Esophagus squamous epithelium (tissue), 5 donors: ENCODE data around the gene RARRES1. TPM values are rescaled to one million over a fixed set of nuclear protein-coding genes. Genes with fewer than 3 reads are reported as not detected.

ENCODE experiments used
- DNase-seq: peaks from one replicate; lab custom pipeline; 2025; lab: John Stamatoyannopoulos, UW
- H3K27ac ChIP-seq, 4 donors: fragments of 200-600 bp; sonication (generic); one replicate each; pipeline ENCODE4 v1.5.1; 2016 to 2019; ENCODE audit warnings: mild to moderate bottlenecking in 1 of 4
- H3K27me3 ChIP-seq, 4 donors: fragments of 200-600 bp; sonication (generic); 1 replicate in 3 of 4; 2 replicates in 1 of 4; pipeline versions ENCODE4 v1.5.1 to v1.6.0; 2017 to 2021; ENCODE audit warnings: antibody characterized with exemption in 1 of 4
- H3K36me3 ChIP-seq, 3 donors: fragments of 200-600 bp; sonication (generic); one replicate each; pipeline ENCODE4 v1.5.1; 2016 to 2019
- H3K4me1 ChIP-seq, 3 donors: fragments of 200-600 bp; sonication (generic); one replicate each; pipeline ENCODE4 v1.5.1; 2017 to 2019
- H3K4me3 ChIP-seq, 4 donors: fragments of 200-600 bp; sonication (generic); 1 replicate in 3 of 4; 2 replicates in 1 of 4; pipeline ENCODE4 v1.5.1; 2016 to 2019; ENCODE audit warnings: mild to moderate bottlenecking in 2 of 4, moderate library complexity in 1 of 4
- H3K9me3 ChIP-seq, 3 donors: fragments of 200-600 bp; sonication (generic); one replicate each; pipeline ENCODE4 v1.5.1; 2016 to 2019
- POLR2A ChIP-seq, 4 donors: fragments of 450-650 bp; IDR thresholded peaks; one replicate each; pipeline ENCODE4 v1.6.1; 2017; ENCODE audit warnings: antibody characterized with exemption in 4 of 4, mild to moderate bottlenecking in 4 of 4, moderate library complexity in 3 of 4
- WGBS, 2 donors: methylation state at CpG; one replicate each; pipeline ENCODE4 v1.1.5; 2018; 5-methylcytosine and 5-hydroxymethylcytosine counted together
- intact Hi-C: fragments of 100-400 bp; cut with DNase I; formaldehyde crosslinking; loops from one replicate; pipeline ENCODE4 v1.15.0; 2022
- total RNA-seq, 4 donors: library from RNA; depleted of rRNA; stranded (reverse); fragments of >200 nt; gene quantifications; one replicate each; pipeline ENCODE4 v1.1.0, GENCODE V29; 2016
- TF ChIP-seq, protein P1 (sequence below), 6 experiments: fragments of 450-650 bp in 4 of 6; fragments of 200-600 bp in 2 of 6; sonication (generic) in 2 of 6; IDR thresholded peaks; one replicate each; pipeline ENCODE4 v1.5.1; 2016 to 2019; ENCODE audit warnings: antibody characterized with exemption in 6 of 6, mild to moderate bottlenecking in 4 of 6, moderate library complexity in 4 of 6
- donor health status: DM: yes; HTN: yes; CAD: no.

Gene RARRES1
- total RNA-seq, result 10 to 100 TPM in 1 of 4 donors, 1 to 10 TPM in 3; 1.4 to 53.3 (median 6.4) TPM

GRCh38 chr3:158731938-158732855 lies at the start of gene RARRES1:
TSS of gene RARRES1 (minus strand) at chr3:158732457. CDS start at chr3:158732415, 42 bp downstream.
- Histone ChIP-seq H3K4me1 (peaks cover 18 to 49% (median 18%) of the 10 kb centered on the region in 3 donors), H3K36me3 (no peaks in the 10 kb centered on the region), H3K9me3 (no peaks in the 10 kb centered on the region), H3K27ac (peak within 1 kb of the TSS; percentile 62 to 89 (median 82)), H3K27me3 (no peaks in the 10 kb centered on the region), H3K4me3 (peak within 1 kb of the TSS; percentile 63 to 79 (median 76))
- DNase-seq, result no peak
- peak in 1 of 4 donors; percentile 13 for TF ChIP-seq POLR2A (IDR thresholded peaks at IDR 0.05)
- TF ChIP-seq, protein P1, sequence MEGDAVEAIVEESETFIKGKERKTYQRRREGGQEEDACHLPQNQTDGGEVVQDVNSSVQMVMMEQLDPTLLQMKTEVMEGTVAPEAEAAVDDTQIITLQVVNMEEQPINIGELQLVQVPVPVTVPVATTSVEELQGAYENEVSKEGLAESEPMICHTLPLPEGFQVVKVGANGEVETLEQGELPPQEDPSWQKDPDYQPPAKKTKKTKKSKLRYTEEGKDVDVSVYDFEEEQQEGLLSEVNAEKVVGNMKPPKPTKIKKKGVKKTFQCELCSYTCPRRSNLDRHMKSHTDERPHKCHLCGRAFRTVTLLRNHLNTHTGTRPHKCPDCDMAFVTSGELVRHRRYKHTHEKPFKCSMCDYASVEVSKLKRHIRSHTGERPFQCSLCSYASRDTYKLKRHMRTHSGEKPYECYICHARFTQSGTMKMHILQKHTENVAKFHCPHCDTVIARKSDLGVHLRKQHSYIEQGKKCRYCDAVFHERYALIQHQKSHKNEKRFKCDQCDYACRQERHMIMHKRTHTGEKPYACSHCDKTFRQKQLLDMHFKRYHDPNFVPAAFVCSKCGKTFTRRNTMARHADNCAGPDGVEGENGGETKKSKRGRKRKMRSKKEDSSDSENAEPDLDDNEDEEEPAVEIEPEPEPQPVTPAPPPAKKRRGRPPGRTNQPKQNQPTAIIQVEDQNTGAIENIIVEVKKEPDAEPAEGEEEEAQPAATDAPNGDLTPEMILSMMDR (IDR thresholded peaks at IDR 0.05), result no peak
- intact Hi-C loops, result no loop called here
- WGBS, 2 donors, result 0% methylated on average over 4 to 6 of the region's 101 CpGs

DNA sequence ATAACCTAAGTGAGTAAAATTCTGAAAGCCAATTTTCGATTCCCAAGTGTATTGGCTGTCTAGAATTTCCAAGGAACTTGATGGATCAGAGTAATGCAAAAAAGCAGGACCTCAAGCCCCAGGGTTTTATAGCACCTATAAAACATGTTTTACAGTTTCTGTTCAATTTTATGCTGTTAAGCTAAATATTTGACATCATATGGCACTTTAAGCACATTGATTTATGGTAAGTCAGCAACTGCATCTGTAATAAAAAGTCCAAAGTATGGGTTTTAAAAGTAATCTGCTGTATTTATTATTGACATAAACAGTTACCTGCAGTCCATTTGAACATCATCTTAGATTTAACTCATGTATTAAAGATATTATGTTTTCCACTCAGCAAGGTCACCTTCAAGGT lies 49.6 kb upstream of the RARRES1 start:
- H3K4me3 ChIP-seq, result no peak overlapping the region
- peaks cover 0 to 10% (median 0%) of the 10 kb centered on the region in 3 donors for H3K4me1 ChIP-seq
- TF ChIP-seq POLR2A (IDR thresholded peaks at IDR 0.05), result no peak
- TF ChIP-seq, protein P1 (IDR thresholded peaks at IDR 0.05), result no peak
- intact Hi-C loops, result loop anchor here (10.0 kb wide), 1 partner anchor 117 kb away; no protein-coding TSS in a partner anchor
- no peaks in the 10 kb centered on the region for H3K36me3 ChIP-seq
- no peaks in the 10 kb centered on the region for H3K27me3 ChIP-seq
- DNase-seq, result no peak
- H3K9me3 ChIP-seq, result no peaks in the 10 kb centered on the region
- H3K27ac ChIP-seq, result no peak overlapping the region
- WGBS, 2 donors, result 59 to 90% methylated on average over 1 of the region's 1 CpG

GRCh38 chr3:158781191-158781590 lies 48.9 kb upstream of the RARRES1 start:
- WGBS, 2 donors, result 89 to 90% methylated on average over 2 of the region's 2 CpGs
- peaks cover 0 to 10% (median 0%) of the 10 kb centered on the region in 3 donors for H3K4me1 ChIP-seq
- no peak overlapping the region for H3K27ac ChIP-seq
- TF ChIP-seq, protein P1 (IDR thresholded peaks at IDR 0.05), result no peak
- no peak for TF ChIP-seq POLR2A (IDR thresholded peaks at IDR 0.05)
- no peak overlapping the region for H3K4me3 ChIP-seq
- intact Hi-C loops, result loop anchor here (10.0 kb wide), 1 partner anchor 116 kb away; no protein-coding TSS in a partner anchor
- H3K36me3 ChIP-seq, result no peaks in the 10 kb centered on the region
- no peaks in the 10 kb centered on the region for H3K9me3 ChIP-seq
- DNase-seq, result no peak
- no peaks in the 10 kb centered on the region for H3K27me3 ChIP-seq

- Histone ChIP-seq H3K36me3 (no peaks in the 10 kb centered on the region), H3K27ac (no peak overlapping the region), H3K9me3 (no peaks in the 10 kb centered on the region), H3K4me3 (no peak overlapping the region), H3K4me1 (peaks cover 0 to 10% (median 0%) of the 10 kb centered on the region in 3 donors), H3K27me3 (no peaks in the 10 kb centered on the region)
- intact Hi-C loops, result loop anchor here (10.0 kb wide), 1 partner anchor 116 kb away; no protein-coding TSS in a partner anchor
- WGBS, 2 donors, result 74 to 82% methylated on average over 1 of the region's 1 CpG
- TF ChIP-seq POLR2A (IDR thresholded peaks at IDR 0.05), result no peak
- TF ChIP-seq, protein P1 (IDR thresholded peaks at IDR 0.05), result no peak
- DNase-seq, result no peak
Observed at GRCh38 chr3:158780766-158781165, 48.5 kb upstream of the RARRES1 start.
